Measurements from ENCODE around the gene CPD.
"Not testable (repeated sequence)": the region's sequence is repeated elsewhere in the genome, so short reads cannot be mapped to it uniquely, and the experiment has no call there.

The CPD gene

GRCh38 chr17:30345527-30346075 lies 33.1 kb upstream of the CPD start:
- H3K27ac ChIP-seq, result peak overlapping the region; percentile 98

GRCh38 chr17:30346221-30346795 lies 32.4 kb upstream of the CPD start:
- H3K27ac ChIP-seq, result peak overlapping the region; percentile 98
- no peak for TF ChIP-seq CTCF (conservative IDR thresholded peaks at IDR 0.05)

More at GRCh38 chr17:30345527-30346075, 33.1 kb upstream of the CPD start:
- no peak for TF ChIP-seq CTCF (conservative IDR thresholded peaks at IDR 0.05)

- peak overlapping the region; percentile 98 for H3K27ac ChIP-seq
- no peak for TF ChIP-seq CTCF (conservative IDR thresholded peaks at IDR 0.05)
These were observed 31.2 kb upstream of the CPD start for GRCh38 chr17:30347488-30347887.

- no peak for TF ChIP-seq CTCF (conservative IDR thresholded peaks at IDR 0.05)
- no peak overlapping the region for H3K27ac ChIP-seq
These were observed 29.5 kb upstream of the CPD start for GRCh38 chr17:30349252-30349651.

GRCh38 chr17:30351263-30351662 lies 27.5 kb upstream of the CPD start:
- H3K27ac ChIP-seq, result not testable (repeated sequence)

- H3K27ac ChIP-seq, result no peak overlapping the region
- TF ChIP-seq CTCF (conservative IDR thresholded peaks at IDR 0.05), result no peak
These were observed 27.0 kb upstream of the CPD start for GRCh38 chr17:30351735-30352134.

- TF ChIP-seq CTCF (conservative IDR thresholded peaks at IDR 0.05), result no peak
- H3K27ac ChIP-seq, result no peak overlapping the region
These were observed 26.4 kb upstream of the CPD start for GRCh38 chr17:30352240-30352814.

- TF ChIP-seq CTCF (conservative IDR thresholded peaks at IDR 0.05), result no peak
- H3K27ac ChIP-seq, result no peak overlapping the region
These were observed 24.0 kb upstream of the CPD start for GRCh38 chr17:30354701-30355100.

Data from VCaP (cell line).